Esophagus (tissue), 2 donors: ENCODE data around the gene ZNF57. TPM values are rescaled to one million over a fixed set of nuclear protein-coding genes. Genes with fewer than 3 reads are reported as not detected.

Experiments
- H3K27ac ChIP-seq, 2 donors: one replicate each; pipeline ENCODE4 v1.5.1; 2013; ENCODE audit warnings: low read depth in 2 of 2, mild to moderate bottlenecking in 2 of 2, inconsistent platforms in 1 of 2, low read length in 1 of 2, moderate library complexity in 1 of 2
- H3K27me3 ChIP-seq, 2 donors: one replicate each; pipeline ENCODE4 v1.6.1; 2013; ENCODE audit warnings: low read length in 2 of 2, control low read depth in 1 of 2, mild to moderate bottlenecking in 1 of 2; ENCODE audit not compliant: insufficient read depth in 2 of 2, control insufficient read depth in 1 of 2
- H3K36me3 ChIP-seq, 2 donors: one replicate each; pipeline ENCODE4 v1.6.1; 2013; ENCODE audit warnings: low read length in 1 of 2; ENCODE audit not compliant: control insufficient read depth in 2 of 2, insufficient read depth in 2 of 2
- H3K4me1 ChIP-seq, 2 donors: one replicate each; pipeline ENCODE4 v1.6.1; 2013; ENCODE audit warnings: low read length in 1 of 2; ENCODE audit not compliant: control insufficient read depth in 2 of 2, insufficient read depth in 2 of 2
- H3K4me3 ChIP-seq, 2 donors: one replicate each; pipeline ENCODE4 v1.5.1; 2013; ENCODE audit warnings: low read length in 2 of 2, mild to moderate bottlenecking in 2 of 2, low read depth in 1 of 2, moderate library complexity in 1 of 2
- H3K9me3 ChIP-seq, 2 donors: one replicate each; pipeline ENCODE4 v1.6.1; 2013; ENCODE audit warnings: mild to moderate bottlenecking in 2 of 2, low read depth in 1 of 2, low read length in 1 of 2, moderate library complexity in 1 of 2; ENCODE audit not compliant: control insufficient read depth in 2 of 2, insufficient read depth in 1 of 2
- WGBS, 2 donors: extraction: QIAGEN DNeasy Blood & Tissue Kit; methylation state at CpG; one replicate each; pipeline ENCODE4 v1.1.7; 2013; 5-methylcytosine and 5-hydroxymethylcytosine counted together
- polyA plus RNA-seq, 2 donors: library from polyadenylated mRNA; stranded (reverse); fragments of 200-250 nt; gene quantifications; one replicate each; pipeline ENCODE4 v1.2.3, GENCODE V29; 2013
- donor health status: healthy with polysubstance abuse.
- donor health status: Bipolar disorder and iron deficiency.

ZNF57 gene
- polyA plus RNA-seq, 2 donors: 6.8 to 8.1 TPM

DNA sequence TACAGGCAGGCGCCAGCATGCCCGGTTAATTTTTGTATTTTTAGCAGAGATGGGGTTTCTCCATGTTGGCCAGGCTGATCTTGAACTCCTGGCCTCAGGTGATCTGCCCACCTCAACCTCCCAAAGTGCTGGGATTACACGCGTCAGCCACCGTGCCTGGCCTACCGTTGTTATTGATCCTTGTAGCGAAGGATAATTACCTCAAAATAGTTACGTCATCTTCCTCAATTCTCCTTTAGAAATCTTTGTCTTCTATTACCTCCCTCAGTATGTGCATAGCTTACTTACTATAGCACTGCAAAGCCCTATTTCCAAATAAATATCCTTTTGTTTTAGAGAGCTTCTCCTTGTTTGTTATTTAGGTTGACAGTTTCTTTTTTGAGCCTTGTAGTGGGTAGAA lies 67.2 kb downstream of the ZNF57 start:
- H3K9me3 ChIP-seq: no peaks in the 10 kb centered on the region
- 74 to 75% methylated on average over 8 of the region's 8 CpGs for WGBS, 2 donors

More for the DNA sequence above, 67.2 kb downstream of the ZNF57 start:
- no peaks in the 10 kb centered on the region for H3K36me3 ChIP-seq
- H3K4me3 ChIP-seq: no peak overlapping the region
- H3K27me3 ChIP-seq: no peaks in the 10 kb centered on the region
- no peak overlapping the region for H3K27ac ChIP-seq
- no peaks in the 10 kb centered on the region for H3K4me1 ChIP-seq

Other genes starting within 250 kb of the ZNF57 start
- gene GNG7, start 198.2 kb upstream of the ZNF57 start, polyA plus RNA-seq: 1 to 10 TPM; 1.2 to 2.4 TPM
- gene DIRAS1, start 179.6 kb upstream of the ZNF57 start, polyA plus RNA-seq: 1 to 10 TPM; 1.2 to 1.9 TPM
- gene SLC39A3, start 160.9 kb upstream of the ZNF57 start, polyA plus RNA-seq: 10 to 100 TPM; 13.0 to 19.8 TPM
- 10 to 100 TPM; 42.5 to 56.1 TPM for gene SGTA, start 117.7 kb upstream of the ZNF57 start, polyA plus RNA-seq
- 10 to 100 TPM; 56.5 to 77.4 TPM for gene THOP1, start 115.4 kb upstream of the ZNF57 start, polyA plus RNA-seq
- 1 to 10 TPM; 1.5 to 4.9 TPM for gene ZNF554, start 81.1 kb upstream of the ZNF57 start, polyA plus RNA-seq
- 1 to 10 TPM; 1.2 to 2.4 TPM for gene ZNF555, start 59.5 kb upstream of the ZNF57 start, polyA plus RNA-seq
- gene ZNF556, start 33.6 kb upstream of the ZNF57 start, polyA plus RNA-seq: under 1 TPM; 0.49 to 0.78 TPM
- 1 to 10 TPM; 2.6 TPM for gene ZNF77, start 44.0 kb downstream of the ZNF57 start, polyA plus RNA-seq
- gene TLE6, start 76.6 kb downstream of the ZNF57 start, polyA plus RNA-seq: 1 to 10 TPM; 1.1 to 2.6 TPM
- gene TLE2, start 128.4 kb downstream of the ZNF57 start, polyA plus RNA-seq: 10 to 100 TPM; 10.1 to 16.0 TPM
- 100 to 1,000 TPM; 356 to 578 TPM for gene TLE5, start 161.6 kb downstream of the ZNF57 start, polyA plus RNA-seq
- 10 to 100 TPM; 18.5 to 20.0 TPM for gene GNA11, start 193.4 kb downstream of the ZNF57 start, polyA plus RNA-seq
- gene GNA15, start 235.1 kb downstream of the ZNF57 start, polyA plus RNA-seq: 100 to 1,000 TPM; 118 to 135 TPM